Ishikawa (cell line): Measurements from ENCODE around the gene ASL.

Experiments used
- CEBPB ChIP-seq: IDR thresholded peaks from 2 replicates; pipeline ENCODE4 v1.6.1; 2012
- CREB1 ChIP-seq: IDR thresholded peaks from 2 replicates; pipeline ENCODE4 v1.6.1; 2012; ENCODE audit warnings: low read depth
- EGR1 ChIP-seq: IDR thresholded peaks from 2 replicates; pipeline ENCODE4 v1.6.1; 2012
- EP300 ChIP-seq: IDR thresholded peaks from 2 replicates; pipeline ENCODE4 v1.6.1; 2012; ENCODE audit warnings: borderline replicate concordance
- FOXM1 ChIP-seq: IDR thresholded peaks from 2 replicates; pipeline ENCODE4 v1.6.1; 2012; ENCODE audit warnings: low read depth, borderline replicate concordance
- NFIC ChIP-seq: IDR thresholded peaks from 2 replicates; pipeline ENCODE4 v1.6.1; 2012
- RAD21 ChIP-seq: IDR thresholded peaks from 2 replicates; pipeline ENCODE4 v1.6.1; 2012; ENCODE audit warnings: low read depth
- TAF1 ChIP-seq: IDR thresholded peaks from 2 replicates; pipeline ENCODE4 v1.6.1; 2012; ENCODE audit warnings: low read depth, mild to moderate bottlenecking
- TCF12 ChIP-seq: IDR thresholded peaks from 2 replicates; pipeline ENCODE4 v1.6.1; 2012; ENCODE audit warnings: low read depth
- TEAD4 ChIP-seq: IDR thresholded peaks from 2 replicates; pipeline ENCODE4 v1.6.1; 2012
- YY1 ChIP-seq: IDR thresholded peaks from 2 replicates; pipeline ENCODE4 v1.6.1; 2012; ENCODE audit warnings: low read depth
- ZBTB7A ChIP-seq: IDR thresholded peaks from 2 replicates; pipeline ENCODE4 v1.6.1; 2012; ENCODE audit warnings: low read depth
- TF ChIP-seq, protein P1 (sequence below): IDR thresholded peaks from 2 replicates; pipeline ENCODE4 v1.6.1; 2012
- TF ChIP-seq, protein P2 (sequence below): IDR thresholded peaks from 2 replicates; pipeline ENCODE4 v1.6.1; 2012; ENCODE audit warnings: low read depth, mild to moderate bottlenecking
- TF ChIP-seq, protein P3 (sequence below): IDR thresholded peaks from 2 replicates; pipeline ENCODE4 v1.6.1; 2012

The ASL gene

GRCh38 chr7:66050337-66050957 is 25.2 kb upstream of the ASL start:
- TF ChIP-seq TCF12 (no peak), FOXM1 (no peak), YY1 (no peak), NFIC (no peak), TAF1 (no peak), EGR1 (no peak), EP300 (no peak), ZBTB7A (no peak), CREB1 (no peak), CEBPB (no peak), RAD21 (no peak), TEAD4 (no peak)
- TF ChIP-seq, protein P1, sequence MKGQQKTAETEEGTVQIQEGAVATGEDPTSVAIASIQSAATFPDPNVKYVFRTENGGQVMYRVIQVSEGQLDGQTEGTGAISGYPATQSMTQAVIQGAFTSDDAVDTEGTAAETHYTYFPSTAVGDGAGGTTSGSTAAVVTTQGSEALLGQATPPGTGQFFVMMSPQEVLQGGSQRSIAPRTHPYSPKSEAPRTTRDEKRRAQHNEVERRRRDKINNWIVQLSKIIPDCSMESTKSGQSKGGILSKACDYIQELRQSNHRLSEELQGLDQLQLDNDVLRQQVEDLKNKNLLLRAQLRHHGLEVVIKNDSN, result no peak
- TF ChIP-seq, protein P2, sequence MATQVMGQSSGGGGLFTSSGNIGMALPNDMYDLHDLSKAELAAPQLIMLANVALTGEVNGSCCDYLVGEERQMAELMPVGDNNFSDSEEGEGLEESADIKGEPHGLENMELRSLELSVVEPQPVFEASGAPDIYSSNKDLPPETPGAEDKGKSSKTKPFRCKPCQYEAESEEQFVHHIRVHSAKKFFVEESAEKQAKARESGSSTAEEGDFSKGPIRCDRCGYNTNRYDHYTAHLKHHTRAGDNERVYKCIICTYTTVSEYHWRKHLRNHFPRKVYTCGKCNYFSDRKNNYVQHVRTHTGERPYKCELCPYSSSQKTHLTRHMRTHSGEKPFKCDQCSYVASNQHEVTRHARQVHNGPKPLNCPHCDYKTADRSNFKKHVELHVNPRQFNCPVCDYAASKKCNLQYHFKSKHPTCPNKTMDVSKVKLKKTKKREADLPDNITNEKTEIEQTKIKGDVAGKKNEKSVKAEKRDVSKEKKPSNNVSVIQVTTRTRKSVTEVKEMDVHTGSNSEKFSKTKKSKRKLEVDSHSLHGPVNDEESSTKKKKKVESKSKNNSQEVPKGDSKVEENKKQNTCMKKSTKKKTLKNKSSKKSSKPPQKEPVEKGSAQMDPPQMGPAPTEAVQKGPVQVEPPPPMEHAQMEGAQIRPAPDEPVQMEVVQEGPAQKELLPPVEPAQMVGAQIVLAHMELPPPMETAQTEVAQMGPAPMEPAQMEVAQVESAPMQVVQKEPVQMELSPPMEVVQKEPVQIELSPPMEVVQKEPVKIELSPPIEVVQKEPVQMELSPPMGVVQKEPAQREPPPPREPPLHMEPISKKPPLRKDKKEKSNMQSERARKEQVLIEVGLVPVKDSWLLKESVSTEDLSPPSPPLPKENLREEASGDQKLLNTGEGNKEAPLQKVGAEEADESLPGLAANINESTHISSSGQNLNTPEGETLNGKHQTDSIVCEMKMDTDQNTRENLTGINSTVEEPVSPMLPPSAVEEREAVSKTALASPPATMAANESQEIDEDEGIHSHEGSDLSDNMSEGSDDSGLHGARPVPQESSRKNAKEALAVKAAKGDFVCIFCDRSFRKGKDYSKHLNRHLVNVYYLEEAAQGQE, result no peak
- TF ChIP-seq, protein P3, sequence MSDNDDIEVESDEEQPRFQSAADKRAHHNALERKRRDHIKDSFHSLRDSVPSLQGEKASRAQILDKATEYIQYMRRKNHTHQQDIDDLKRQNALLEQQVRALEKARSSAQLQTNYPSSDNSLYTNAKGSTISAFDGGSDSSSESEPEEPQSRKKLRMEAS, result no peak

GRCh38 chr7:66050990-66051448 is 24.6 kb upstream of the ASL start:
- TF ChIP-seq CREB1, result no peak
- peak; percentile 60 for TF ChIP-seq TEAD4
- TF ChIP-seq, protein P1, result no peak
- TF ChIP-seq TAF1, result no peak
- peak; percentile 72 for TF ChIP-seq CEBPB
- no peak for TF ChIP-seq TCF12
- TF ChIP-seq, protein P2, result no peak
- TF ChIP-seq, protein P3, result peak; percentile 29; the same call in 1 of the 2 replicates
- TF ChIP-seq EP300, result no peak
- TF ChIP-seq YY1, result no peak
- peak; percentile 69 for TF ChIP-seq NFIC
- TF ChIP-seq RAD21, result no peak
- TF ChIP-seq FOXM1, result no peak
- no peak for TF ChIP-seq EGR1

DNA sequence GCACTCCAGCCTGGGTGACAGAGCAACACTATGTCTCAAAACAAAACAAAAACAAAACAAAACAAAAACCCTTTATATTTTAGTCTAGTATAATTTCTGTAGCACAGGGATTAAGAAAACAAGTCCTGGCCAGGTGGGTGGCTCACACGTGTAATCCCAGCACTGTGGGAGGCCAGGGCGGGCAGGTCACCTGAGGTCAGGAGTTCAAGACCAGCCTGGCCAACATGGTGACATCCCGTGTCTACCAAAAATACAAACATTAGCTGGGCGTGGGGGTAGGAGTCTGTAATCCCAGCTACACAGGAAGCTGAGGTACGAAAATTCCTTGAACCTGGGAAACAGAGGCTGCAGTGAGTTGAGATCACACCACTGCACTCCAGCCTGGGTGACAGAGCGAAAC is 23.2 kb upstream of the ASL start:
- TF ChIP-seq, protein P2, result no peak
- TF ChIP-seq YY1 (no peak), EGR1 (no peak), EP300 (no peak), NFIC (no peak), TCF12 (no peak), FOXM1 (no peak), ZBTB7A (no peak), CEBPB (no peak), RAD21 (no peak), CREB1 (no peak)
- TF ChIP-seq, protein P1, result no peak
- TF ChIP-seq, protein P3, result no peak
